ENCODE measurements around the gene TNFRSF17.

TNFRSF17 gene

DNA sequence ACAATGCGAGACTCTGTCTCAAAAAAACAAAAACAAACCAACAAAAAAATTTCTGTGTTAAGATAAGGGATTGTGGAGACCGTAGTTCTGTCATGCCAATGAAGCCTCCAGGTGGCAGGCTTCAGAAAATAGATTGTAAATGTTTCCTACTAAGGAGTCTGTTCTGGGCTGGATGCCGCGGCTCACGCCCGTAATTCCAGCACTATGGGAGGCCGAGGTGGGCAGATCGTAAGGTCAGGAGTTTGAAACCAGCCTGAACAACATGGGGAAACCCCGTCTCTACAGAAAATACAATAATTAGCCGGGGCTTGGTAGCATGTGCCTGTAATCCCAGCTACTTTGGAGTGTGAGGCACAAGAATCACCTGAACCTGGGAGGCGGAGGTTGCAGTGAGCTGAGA lies 7.1 kb downstream of the TNFRSF17 start:
- peak; percentile 62 for DNase-seq

DNA sequence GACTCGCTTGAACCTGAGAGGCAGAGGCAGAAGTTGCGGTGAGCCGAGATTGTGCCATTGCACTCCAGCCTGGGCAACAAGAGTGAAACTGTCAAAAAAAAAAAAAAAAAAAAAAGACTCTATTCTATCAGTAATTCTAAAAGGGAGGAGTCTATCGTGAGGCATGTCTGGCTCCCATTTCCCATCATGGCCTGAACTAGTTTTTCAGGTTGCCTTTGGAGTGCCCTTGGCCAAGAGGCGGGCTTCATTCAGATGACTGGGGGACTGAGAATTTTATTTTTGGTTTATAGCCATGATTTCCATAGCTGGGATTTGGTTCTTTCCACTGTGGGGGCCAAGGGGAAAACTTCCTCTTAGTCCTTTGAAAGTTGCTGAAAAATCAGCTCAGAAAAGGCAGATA lies 8.1 kb downstream of the TNFRSF17 start:
- no peak for DNase-seq

DNA sequence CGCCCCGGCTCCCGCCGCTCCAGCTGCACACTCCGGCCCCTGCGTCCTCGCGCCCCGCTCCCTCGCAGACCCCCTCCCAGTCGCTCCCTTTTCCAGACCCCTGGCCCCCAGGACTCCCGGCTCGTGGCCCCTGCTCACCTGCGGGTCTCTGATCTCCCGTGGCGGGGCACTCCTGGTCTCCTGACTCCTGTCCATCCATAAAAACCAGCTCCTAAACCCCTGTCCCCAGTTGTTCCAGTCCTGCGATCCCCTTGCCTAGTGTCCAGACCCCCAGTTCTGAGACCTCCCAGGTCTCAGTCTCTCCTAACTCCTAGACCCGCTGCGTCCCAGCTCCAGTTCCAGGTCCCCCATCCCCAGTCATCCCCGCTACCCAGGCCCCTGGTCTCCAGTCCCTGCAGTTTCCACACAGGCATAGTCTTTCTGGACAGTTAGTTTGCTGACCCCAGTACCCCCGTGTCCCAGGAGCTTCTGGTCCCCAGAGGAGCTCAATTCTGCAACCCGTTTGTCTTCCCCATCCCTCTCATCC lies 11.9 kb downstream of the TNFRSF17 start:
- DNase-seq, result no peak

DNA sequence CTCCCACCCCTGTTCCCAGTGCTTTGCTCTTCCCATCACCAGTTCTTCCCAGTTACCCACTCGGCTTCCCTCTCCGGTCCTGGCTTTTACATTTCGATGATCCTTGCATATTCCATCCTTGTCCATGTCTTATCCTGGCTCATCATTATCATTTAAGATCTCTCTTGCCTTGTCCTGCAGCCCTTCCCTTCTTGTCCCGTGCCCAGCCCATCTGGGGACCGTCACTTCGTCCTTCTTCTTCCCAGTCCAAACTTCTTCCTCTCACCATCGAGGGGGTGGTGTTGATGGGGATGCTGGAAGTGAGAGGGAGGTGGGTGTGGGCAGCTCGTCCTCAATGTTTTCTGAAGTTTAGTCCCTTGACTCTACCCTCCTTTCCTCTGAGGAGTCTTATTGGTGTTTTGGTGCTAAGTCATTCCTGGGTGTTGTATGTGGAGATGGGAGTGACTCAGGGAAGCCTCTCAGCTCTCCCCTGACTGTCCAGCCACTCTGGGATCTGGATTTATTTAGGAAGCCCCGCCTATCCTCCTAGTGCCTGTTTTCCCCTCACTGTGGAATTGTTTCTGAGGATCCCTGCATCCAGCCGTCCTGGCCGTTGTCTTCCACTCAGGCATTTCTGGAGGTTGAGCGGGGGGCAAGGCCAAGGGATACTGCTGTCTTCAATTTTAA lies 12.5 kb downstream of the TNFRSF17 start:
- no peak for DNase-seq

DNA sequence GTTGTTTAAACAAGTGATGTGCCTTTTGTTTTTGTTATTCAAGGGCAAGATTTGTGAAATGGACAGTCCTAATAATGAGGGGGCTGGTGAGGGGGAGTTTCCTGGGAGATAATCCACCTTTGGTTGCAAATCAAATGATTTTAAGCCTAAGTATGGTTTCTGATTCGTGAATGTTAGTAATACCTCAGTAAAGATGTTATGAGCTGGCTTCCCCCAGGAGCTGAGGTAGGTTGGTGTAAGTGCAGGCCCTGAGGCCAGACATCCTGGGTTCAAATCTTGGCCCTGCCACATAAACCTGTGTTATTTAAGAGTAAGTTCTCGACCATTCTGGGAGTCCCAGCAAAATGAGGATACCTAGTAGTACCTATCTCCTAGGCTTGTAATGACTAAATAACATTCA lies 13.1 kb downstream of the TNFRSF17 start:
- no peak for DNase-seq

DNA sequence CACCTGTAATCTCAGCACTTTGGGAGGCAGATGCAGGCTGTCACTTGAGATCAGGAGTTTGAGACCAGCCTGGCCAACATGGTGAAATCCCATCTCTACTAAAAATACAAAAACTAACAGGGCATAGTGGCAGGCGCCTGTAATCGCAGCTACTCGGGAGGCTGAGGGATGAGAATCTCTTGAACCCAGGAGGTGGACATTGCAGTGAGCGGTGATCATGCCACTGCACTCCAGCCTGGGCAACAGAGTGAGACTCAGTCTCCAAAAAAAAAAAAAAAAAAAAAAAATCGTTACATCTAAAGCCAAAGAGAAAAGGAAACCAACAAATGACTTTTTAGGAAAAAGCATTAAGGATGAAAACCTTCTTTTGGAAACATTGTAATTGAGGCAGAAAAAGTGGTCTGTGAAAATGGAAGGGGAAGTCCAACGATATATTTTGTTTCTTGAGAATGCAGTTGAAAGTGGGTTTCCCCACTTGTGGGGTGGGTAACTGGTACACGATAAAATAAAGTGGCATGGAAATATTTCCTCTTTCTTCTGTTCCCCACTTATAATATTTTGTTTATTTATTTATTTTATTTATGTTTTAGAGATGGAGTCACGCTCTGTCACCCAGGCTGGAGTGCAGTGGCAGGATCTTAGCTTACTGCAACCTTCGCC lies 14.1 kb downstream of the TNFRSF17 start:
- DNase-seq, result no peak

DNA sequence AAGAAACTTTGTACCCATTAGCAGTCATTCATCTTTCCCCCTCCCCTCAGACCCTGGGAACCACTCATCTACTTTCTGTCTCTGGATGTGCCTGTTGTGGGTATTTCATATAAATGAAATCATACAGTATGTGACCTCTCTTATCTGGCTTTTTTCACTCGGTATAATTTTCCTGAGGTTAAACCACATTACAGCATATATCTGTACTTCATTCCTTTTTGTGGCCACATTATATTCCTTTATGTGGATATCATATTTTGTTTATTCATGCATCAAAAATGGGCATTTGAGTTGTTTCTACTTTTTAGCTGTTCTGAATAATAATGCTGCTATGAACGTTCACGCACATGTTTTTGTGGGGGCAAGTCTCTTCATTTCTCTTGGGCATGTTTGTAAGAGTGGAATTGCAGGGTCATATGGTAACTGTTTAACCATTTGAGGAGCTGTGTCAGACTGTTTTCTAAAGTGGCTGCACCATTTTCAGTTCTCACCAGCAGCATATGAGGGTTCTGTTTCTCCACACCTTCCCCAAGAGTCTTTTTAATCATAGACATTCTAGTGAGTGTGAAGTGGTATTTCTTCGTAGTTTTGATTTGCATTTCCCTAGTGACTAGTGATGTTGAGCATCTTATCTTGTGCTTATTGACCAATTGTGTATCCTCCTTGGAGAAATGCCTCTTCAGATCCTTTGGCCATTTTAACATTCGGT lies 15.3 kb downstream of the TNFRSF17 start:
- DNase-seq, result peak; percentile 30

DNA sequence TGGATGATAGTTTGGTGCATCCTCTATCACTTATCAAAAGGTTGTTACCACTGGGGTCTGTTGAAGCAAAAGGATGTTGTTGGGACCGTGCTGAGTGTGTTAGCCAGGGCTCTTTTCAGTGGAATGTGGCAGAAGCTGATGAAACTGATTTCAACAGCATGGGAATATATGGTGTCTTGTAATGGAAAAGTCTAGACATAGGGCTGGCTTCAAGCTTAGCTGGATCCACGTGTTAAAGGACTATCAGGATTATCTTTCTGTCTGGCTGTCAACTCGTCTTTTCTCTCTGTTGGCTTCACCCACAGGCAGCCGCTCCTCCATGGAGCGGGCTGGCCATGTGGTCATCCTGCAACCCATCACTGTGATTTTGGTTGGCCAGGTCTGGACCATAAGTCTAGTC lies 20.2 kb downstream of the TNFRSF17 start:
- no peak for DNase-seq

DNA sequence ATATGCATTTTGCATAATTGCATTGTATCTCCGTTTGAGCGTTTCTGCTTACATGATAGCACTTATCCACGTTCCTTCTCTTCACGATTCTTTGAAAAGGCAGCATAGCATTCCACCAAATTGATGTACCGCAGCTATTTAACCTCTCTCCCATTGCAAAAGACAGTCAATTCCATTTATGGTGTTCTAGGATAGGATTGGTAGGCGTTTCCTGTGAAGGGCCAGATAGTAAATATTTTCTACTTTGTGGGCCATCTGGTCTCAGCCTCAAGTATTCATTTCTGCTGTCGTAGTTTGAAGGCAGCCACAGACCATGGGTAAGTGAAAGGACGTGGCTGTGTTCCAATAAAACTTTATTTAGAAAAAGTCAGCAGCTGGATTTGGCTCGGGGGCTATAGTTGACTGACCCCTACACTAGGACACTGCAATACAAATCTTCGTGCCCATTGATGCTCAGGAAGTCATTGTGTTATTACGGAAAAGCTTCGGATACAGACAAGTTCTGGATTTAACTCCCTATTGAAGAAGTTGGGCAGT lies 21.6 kb downstream of the TNFRSF17 start:
- DNase-seq, result no peak

DNA sequence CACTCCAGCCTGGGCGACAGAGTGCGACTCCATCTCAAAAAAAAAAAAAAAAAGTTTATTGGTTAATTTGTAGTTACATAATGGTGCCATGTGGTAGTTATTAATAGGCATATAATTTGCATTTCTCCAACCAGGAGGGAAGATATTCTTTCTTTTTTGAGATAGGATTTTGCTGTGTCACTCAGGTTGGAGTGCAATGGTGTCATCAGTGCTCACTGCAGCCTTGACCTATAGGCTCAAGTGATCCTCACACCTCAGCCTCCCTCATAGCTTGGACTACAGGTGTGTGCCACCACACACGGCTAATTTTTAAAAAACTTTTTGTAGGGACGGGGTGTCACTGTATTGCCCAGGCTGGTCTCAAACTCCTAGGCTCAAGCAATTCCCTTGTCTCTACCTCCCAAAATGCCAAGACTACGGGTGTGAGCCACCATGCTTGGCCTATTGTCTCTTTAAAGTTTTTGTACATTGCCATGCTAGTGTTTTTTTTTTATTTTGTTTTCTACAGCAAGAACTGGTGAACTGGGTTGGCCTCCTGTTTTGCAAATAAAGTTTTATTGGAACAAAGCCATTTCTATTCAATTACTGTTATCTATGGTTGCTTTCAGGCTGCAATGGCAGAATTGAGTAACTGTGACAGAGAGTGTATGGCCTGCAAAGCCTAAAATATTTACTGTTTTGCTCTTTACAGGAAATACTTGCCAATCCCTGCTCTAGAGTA lies 23.4 kb downstream of the TNFRSF17 start:
- no peak for DNase-seq

DNA sequence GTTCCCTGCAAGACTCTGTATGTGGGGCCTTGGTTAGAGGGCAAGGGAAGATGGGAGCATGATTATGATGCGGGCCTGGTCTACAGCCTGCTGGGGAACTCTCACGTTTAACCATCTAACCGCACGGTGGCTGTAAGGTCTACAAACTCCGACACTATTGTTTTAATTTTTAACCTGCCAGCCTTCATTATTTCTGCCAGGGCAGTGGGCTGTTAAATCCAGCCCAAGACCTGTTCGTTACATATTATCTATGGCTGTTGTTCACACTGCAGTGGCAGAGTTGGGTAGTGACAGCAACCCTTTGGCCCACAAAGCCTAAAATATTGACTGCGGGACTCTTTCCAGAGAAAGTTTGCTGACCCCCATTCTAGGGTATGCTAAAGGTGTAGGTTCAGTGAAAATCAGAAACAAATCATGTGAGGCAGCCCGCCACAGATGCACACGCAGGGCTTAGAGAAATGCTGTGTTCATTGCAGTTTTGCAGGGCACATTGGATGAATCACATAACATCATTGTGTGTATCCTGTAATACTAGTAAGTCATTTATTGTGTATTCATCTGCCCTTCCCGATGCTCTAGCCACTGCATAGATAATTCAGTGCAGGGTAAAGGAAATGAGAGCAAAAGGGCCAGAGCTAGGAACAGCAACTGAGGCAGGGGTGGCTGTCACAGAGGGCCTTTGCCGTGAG lies 25.8 kb downstream of the TNFRSF17 start:
- DNase-seq, result no peak

DNA sequence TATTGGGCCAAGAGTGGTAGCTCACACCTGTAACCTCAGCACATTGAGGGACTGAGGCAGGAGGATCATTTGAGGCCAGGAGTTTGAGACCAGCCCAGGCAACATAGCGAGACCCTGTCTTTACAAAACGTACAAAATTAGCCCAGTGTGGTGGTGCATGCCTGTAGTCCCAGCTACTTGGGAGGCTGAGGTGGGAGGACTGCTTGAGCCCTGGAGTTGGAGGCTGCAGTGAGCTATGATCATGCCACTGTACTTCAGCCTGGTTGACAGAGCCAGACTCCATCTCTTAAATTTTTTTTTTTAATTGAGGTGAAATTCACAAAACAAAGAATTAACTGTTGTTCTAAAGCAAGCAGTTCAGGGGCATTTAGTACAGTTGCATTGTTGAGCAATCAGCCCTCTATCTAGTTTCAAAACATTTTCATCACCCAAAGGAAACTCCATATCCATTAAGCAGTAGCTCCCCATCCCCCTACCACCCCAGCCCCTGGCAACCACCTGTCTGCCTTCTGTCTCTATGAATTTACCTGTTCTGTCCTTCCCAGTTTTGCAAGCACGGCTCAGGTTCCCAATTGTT lies 27.1 kb downstream of the TNFRSF17 start:
- DNase-seq, result peak; percentile 26

DNA sequence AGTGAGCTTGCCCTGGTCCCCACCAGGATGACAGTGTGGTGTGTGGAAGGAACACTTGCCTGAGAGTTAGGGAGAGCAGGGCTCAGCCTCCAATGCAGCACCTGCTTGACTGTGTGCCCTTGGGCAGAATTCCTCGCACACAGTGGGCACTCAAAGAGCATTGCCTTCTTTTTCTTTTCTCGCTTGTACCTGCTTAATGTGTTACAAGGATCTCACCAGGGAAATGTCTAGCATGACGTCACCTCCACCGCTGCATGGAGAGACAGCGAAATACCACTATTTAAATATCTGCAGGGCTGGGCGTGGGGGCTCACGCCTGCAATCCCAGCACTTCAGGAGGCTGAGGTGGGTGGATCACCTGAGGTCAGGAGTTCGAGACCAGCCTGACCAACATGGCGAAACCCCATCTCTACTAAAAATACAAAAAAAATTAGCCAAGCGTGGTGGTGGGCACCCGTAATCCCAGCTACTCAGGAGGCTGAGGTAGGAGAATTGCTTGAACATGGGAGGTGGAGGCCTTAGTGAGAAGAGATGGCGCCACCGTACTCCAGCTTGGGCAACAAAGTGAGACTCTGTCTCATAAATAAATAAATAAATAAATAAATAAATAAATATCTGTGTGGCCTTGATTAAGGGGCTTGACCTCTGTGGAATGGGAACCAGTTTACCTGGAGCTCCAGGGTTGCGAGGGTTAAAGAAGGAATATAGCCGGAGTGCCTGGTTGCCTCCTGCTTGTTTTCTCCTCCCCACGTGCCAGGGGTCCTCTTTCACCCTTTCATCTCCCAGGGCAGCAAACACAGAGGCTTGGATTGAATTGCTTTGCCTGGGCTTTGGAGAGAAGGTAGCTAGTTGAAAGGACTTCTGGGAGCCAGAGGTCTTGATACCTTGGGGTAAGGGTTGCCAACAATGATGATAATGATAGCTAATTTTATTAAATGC lies 27.8 kb downstream of the TNFRSF17 start:
- DNase-seq, result no peak

DNA sequence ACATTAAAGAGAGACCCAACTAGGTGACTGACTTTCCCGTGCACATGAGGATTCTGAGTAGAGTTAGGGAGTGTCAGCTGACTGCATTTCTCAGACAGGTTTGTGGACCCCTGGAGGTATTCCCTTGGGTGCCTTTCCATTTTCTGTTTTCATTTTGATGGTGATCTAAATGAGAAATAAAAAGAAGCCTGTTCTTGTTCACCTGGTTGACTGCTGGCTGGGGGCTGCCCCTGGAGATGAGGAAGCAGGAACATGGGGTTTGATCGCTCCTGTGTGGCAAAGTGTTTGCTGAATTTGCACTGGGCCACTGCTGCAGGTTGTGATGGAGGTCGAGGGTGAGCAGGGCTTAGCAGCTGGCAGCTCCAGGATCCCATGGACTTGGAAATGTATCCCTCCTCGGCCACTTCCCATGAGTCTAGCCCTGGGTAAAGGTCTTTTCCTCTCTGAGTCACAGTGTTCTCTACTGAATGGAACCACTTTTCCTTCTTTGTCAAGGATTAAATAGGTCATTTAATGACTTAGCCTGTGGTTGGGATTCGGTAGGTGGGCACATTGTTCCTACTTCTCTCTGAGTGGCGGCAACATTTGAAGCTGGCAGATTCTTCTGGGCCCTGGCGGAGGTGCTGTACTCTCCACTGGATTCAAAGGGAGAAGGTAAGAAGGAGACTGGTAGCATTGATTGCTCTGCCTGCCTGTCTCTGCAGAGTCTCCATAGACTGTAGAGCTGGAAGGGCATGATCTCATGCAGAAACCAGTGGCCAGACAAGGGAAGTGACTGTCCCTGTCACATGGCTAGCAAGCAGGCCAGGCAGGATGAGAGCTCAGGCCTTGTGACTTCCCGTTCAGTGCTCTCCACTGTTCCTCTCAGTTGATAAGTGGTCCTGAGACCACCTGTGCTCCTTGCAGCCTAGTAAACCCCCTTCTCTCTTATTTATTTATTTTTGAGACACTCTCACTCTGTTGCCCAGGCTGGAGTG lies 29.4 kb downstream of the TNFRSF17 start:
- peak; percentile 50 for DNase-seq

DNA sequence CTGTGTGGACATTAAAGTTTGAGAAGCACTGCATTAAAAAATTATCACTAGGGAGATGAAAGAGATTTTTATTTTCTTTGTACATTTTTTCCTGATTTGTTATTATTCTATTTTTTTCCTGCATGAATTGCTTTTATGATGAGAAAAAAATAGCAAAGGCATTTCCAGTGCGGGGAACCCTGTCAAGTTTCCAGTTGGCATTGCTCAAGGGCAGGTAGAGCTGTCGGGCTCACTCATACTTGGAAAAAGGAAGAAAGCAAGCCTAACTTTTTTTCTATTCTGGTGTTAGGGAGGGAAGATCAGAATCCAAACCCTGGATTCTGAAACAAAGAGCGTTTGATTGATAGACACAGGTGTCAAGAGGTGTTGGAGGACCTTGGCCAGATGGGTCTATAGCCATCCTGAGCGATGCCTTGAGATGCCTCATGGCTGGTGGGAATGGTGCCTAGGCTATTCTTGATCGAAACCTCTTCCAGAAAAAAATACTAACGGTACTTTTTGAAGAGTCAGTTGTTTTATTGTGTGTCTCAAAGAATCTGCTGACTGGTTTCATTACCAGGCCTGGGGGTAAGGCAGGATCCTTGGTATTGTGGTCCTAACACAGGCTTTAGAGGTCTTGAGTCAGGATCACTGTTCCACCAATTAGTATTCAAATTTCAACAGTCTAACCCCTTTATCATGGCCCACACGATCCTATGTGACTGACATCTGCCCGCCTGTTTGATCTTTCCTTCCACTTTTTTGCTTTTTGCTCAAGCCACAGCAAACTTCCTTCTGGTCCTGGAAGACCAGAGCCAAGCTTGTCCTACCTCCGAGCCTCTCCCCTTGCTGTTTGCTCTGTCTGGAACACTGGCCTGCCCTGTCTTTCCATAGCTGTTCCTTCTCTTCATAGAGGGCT lies 31.7 kb downstream of the TNFRSF17 start:
- no peak for DNase-seq

DNA sequence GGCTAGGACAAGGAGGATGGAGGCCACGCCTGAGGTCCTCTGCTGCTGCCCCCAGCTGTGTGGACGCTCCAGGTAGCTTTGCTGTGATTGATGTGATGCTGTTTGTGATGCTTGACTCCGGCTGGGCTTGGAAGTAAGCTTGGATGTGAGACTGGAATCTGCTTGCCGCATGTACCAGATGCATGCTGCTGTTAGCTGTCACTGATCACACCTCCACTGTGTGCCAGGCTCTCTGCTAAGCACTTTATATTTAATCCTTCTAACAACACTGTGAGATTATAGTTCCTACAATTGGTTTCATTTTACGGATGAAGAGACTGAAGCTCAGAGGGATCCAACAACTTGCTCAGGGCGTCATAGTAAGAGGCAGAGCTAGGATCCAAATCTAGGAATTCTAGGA lies 35.0 kb downstream of the TNFRSF17 start:
- DNase-seq, result no peak

DNA sequence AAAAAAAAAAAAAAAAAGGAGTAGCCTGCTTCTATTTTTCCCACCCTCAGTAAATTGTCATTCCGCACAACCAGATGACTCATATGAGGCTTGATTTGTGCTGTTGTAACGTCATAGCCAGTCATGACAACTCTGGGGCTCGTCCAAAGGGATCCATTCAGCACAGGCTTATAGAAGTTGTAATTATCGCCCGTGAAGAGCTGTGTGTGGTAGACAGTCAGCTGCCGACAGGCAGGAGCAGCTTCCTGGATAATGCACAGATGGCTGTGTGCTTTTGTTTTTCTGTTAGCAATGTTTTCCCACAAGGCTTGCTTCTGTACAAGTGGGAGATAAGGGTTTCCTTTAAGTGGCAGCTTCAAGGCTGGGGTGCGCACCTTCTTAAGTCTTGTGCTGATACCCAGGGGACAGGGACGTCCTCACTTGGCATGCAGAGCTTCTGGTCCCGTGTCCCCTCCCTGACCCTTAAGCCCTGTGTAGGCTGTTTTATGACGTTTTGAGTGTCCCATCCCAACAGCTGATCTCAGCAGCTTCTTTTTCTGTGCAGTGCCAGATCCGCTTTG lies 37.5 kb downstream of the TNFRSF17 start:
- DNase-seq, result peak; percentile 31

DNA sequence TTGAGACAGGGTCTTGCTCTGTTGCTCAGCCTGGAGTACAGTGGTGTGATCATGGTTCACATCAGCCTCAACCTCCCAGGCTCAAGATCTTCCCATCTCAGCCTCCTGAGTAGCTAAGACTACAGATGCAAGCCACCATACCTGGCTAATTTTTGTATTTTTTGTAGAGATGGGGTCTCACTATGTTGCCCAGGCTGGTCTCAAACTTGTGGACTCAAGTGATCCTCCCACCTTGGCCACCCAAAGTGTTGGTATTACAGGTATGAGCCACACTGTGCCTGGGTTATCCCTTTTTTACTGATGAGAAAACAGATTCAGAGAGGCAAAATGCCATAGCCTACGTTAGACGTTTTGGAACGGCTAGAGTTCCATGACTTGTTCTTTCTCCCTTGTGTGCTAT lies 41.6 kb downstream of the TNFRSF17 start:
- DNase-seq, result no peak
